H7 (cell line): ENCODE results near the gene PEAK1. TPM values are rescaled to one million over a fixed set of nuclear protein-coding genes. Genes with fewer than 3 reads are reported as not detected.

ENCODE experiments used
- DNase-seq: peaks from one replicate; pipeline ENCODE4 v3.0.0; 2012
- H3K27me3 ChIP-seq: 2 replicates; pipeline ENCODE4 v1.6.0; 2011; ENCODE audit warnings: mild to moderate bottlenecking, low read length; ENCODE audit not compliant: control insufficient read depth, insufficient read depth
- H3K36me3 ChIP-seq: replicated peaks from 2 replicates; pipeline ENCODE4 v1.5.1; 2011; ENCODE audit warnings: low read length; ENCODE audit not compliant: control insufficient read depth, insufficient read depth
- H3K4me3 ChIP-seq: 2 replicates; pipeline ENCODE4 v1.5.1; 2011; ENCODE audit warnings: low read depth, mild to moderate bottlenecking, control low read depth, low read length, moderate library complexity; ENCODE audit not compliant: insufficient read depth
- total RNA-seq: library from RNA; depleted of rRNA; stranded (reverse); fragments of >200 nt; shearing (Covaris generic); gene quantifications from 2 replicates; pipeline ENCODE4 v1.2.3, GENCODE V29; 2014

The PEAK1 gene
- total RNA-seq, 1 experiment from 2014 or later, result 8.9 TPM

DNA sequence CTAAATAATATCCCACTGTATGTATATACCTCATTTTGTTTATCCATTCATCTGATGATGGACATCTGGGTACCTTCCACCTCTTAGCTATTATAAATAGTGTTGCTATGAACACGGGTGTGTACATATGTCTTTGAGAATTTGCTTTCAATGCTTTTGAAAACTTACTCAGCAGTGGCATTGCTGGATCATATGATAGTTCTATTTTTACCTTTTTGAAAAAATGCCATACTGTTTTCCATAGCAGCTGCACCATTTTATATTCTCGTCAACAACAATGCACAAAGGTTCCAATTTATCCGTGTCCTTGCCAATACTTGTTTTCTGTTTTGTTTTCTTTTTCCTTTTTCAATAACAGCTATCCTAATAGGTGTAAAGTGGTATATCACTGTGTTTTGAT is 77.1 kb downstream of the PEAK1 start:
- no peaks in the 10 kb centered on the region for H3K36me3 ChIP-seq
- no peak overlapping the region for H3K4me3 ChIP-seq

GRCh38 chr15:77340245-77340644 is 79.7 kb downstream of the PEAK1 start:
- DNase-seq, result no peak
- Histone ChIP-seq H3K36me3 (no peaks in the 10 kb centered on the region), H3K27me3 (no peaks in the 10 kb centered on the region), H3K4me3 (no peak overlapping the region)

More for the DNA sequence above, 77.1 kb downstream of the PEAK1 start:
- no peak for DNase-seq
- no peaks in the 10 kb centered on the region for H3K27me3 ChIP-seq

DNA sequence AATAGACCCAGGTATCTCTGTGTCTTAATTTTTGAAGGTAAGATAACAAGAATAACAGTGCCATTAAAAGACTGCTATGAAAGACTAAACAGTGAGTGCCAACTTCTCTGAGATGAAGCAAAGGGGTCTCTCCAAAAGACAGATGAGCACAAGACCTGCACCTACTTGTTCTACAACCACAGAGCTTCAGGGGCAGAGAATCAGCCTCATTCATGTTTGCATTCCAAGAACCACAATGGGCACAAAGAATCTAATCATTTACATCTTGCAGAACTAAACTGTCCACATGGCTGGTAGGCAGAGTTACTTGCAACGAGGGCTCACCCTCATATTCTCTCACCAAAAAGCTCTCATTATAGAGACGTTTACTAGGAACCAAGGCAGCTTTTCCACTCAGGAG is 83.9 kb downstream of the PEAK1 start:
- H3K36me3 ChIP-seq, result no peaks in the 10 kb centered on the region
- DNase-seq, result no peak
- no peak overlapping the region for H3K4me3 ChIP-seq
- H3K27me3 ChIP-seq, result no peaks in the 10 kb centered on the region

- Histone ChIP-seq H3K27me3 (no peaks in the 10 kb centered on the region), H3K4me3 (no peak overlapping the region), H3K36me3 (no peaks in the 10 kb centered on the region)
- no peak for DNase-seq
These were observed 84.6 kb downstream of the PEAK1 start for GRCh38 chr15:77335298-77335697.

DNA sequence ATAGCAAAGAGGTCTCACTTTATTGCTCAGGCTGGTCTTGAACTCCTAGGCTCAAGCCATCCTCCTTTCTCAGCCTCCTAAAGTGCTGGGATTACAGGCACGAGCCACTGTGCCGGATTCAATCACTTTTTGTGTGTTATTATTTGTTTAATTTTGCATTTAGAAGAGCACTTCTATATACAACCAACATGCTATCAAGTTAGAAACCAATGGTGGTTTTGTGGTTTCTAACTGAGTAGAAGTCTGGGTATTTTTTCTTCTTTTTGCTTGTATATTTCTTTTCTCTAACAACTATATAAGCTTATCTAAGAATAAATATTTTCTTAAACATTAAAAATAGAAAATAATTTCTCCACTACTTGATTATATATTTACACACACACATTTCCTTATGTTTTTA is 86.7 kb downstream of the PEAK1 start:
- Histone ChIP-seq H3K36me3 (no peaks in the 10 kb centered on the region), H3K4me3 (no peak overlapping the region), H3K27me3 (no peaks in the 10 kb centered on the region)
- no peak for DNase-seq

GRCh38 chr15:77329202-77329601 is 90.7 kb downstream of the PEAK1 start:
- Histone ChIP-seq H3K4me3 (no peak overlapping the region), H3K36me3 (no peaks in the 10 kb centered on the region), H3K27me3 (no peaks in the 10 kb centered on the region)
- DNase-seq, result no peak

DNA sequence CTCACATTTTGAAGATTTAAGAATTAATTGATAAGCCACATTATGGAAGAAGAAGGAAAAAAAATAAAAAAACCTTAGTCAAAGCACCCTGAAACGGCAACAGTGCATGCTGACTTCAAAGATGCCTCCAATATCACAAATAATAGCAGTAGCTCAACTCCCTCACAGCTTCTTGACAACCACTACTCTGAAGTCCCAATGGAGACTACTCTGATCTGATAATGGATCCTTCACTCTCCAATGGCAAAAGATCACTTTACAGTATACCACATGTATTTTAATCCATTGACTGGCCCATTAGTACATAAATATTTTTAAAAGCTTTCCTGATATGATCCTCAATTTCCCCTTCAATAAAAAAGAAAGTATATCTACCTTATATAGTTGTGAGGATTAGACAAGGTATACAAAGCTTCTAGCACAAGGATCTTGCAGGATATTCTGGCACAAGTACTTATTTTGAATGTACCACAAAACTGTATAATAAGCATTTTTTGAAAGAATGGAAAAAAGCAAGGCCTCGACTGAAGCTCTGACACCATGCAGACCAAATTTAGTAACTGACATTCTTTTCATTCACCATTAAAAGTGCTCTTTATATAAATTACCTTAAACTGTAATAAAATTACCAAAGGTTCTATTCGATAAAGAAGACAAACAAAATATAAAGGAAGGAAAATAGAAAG is 91.9 kb downstream of the PEAK1 start:
- no peak for DNase-seq
- no peaks in the 10 kb centered on the region for H3K36me3 ChIP-seq
- no peaks in the 10 kb centered on the region for H3K27me3 ChIP-seq
- no peak overlapping the region for H3K4me3 ChIP-seq

GRCh38 chr15:77327168-77327567 is 92.7 kb downstream of the PEAK1 start:
- no peaks in the 10 kb centered on the region for H3K36me3 ChIP-seq
- no peak for DNase-seq

GRCh38 chr15:77326366-77326765 is 93.5 kb downstream of the PEAK1 start:
- Histone ChIP-seq H3K27me3 (no peaks in the 10 kb centered on the region), H3K4me3 (no peak overlapping the region), H3K36me3 (no peaks in the 10 kb centered on the region)
- DNase-seq, result no peak

More at GRCh38 chr15:77327168-77327567, 92.7 kb downstream of the PEAK1 start:
- Histone ChIP-seq H3K27me3 (no peaks in the 10 kb centered on the region), H3K4me3 (no peak overlapping the region)

DNA sequence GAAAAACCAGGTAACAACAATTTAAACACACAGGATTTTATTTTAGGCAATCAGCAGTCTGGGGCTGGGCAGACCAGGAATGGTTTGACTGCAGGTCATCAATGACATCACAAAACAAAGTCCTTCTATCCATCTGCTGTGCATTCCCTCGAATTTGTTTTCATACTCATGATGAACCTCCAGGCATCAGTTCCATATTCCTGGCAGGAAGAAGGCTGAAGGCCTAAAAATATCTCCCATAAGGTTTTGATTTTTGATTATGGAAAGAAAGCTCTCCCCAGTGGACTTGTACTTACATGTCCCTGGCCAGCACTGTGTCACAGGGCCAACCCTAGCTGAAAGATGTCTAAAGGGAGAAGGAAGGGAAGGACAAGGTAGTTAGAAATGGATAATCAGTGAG is 107.4 kb downstream of the PEAK1 start:
- DNase-seq, result no peak
- Histone ChIP-seq H3K27me3 (no peaks in the 10 kb centered on the region), H3K4me3 (no peak overlapping the region), H3K36me3 (no peaks in the 10 kb centered on the region)

- H3K27me3 ChIP-seq, result no peaks in the 10 kb centered on the region
- no peak for DNase-seq
These were observed 108.1 kb downstream of the PEAK1 start for GRCh38 chr15:77311618-77312398.

GRCh38 chr15:77311020-77311419 is 108.9 kb downstream of the PEAK1 start:
- Histone ChIP-seq H3K4me3 (no peak overlapping the region), H3K36me3 (no peaks in the 10 kb centered on the region), H3K27me3 (no peaks in the 10 kb centered on the region)
- no peak for DNase-seq

More at GRCh38 chr15:77311618-77312398, 108.1 kb downstream of the PEAK1 start:
- Histone ChIP-seq H3K4me3 (no peak overlapping the region), H3K36me3 (no peaks in the 10 kb centered on the region)

- Histone ChIP-seq H3K36me3 (no peaks in the 10 kb centered on the region), H3K27me3 (no peaks in the 10 kb centered on the region), H3K4me3 (no peak overlapping the region)
- DNase-seq, result no peak
These were observed 110.5 kb downstream of the PEAK1 start for GRCh38 chr15:77309392-77309791.

DNA sequence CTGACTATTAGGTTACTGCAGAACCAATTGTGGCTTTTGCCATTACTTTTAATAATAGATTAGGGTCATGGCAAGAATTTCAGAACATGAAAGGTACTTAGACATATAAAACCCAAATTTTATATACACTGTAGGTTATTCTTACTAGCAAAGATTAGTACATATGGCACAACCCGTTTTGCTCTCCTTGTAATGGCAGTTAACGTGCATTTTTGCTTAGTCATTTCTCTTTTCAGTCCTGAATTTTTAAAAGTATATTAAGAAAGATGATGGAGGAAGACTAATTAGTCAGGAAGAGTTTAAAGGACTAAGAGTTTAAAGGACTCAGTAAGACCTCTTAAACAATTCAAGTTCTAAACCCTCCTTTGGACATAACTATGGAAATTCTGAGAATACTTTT is 114.0 kb downstream of the PEAK1 start:
- DNase-seq, result no peak
- H3K27me3 ChIP-seq, result no peaks in the 10 kb centered on the region
- H3K36me3 ChIP-seq, result no peaks in the 10 kb centered on the region
- no peak overlapping the region for H3K4me3 ChIP-seq

DNA sequence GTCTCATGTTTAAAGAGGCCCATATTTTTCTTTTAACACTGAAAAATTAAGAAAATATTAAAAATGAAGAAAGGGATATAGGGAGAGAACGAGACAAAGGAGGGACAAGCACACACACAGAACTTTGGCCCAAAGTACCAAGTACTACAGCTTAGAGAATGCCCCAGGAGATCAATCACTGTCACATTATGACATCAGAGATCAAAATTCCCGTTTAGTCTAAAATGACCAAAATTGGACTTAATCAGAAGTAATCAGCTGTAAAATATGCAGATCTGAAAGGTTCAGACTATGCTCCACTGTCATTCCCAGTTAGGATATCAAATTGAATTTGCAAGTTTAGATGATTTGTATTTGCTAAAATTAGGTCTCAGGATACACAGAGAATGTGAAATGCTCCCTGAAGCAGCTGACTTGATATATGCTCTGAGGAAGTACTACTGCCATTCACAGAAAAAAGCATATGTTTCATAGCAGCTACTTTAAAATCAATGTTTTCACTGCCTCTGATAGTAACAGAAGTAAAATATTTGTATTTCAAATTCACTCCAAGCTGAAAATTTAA is 123.0 kb downstream of the PEAK1 start:
- no peaks in the 10 kb centered on the region for H3K27me3 ChIP-seq
- no peaks in the 10 kb centered on the region for H3K36me3 ChIP-seq
- H3K4me3 ChIP-seq, result no peak overlapping the region
- DNase-seq, result no peak
